Measurements from ENCODE around the gene TMEM242. TPM values are rescaled to one million over a fixed set of nuclear protein-coding genes. Genes with fewer than 3 reads are reported as not detected.

Gene TMEM242
- total RNA-seq, 1 experiment from 2014 or later, result 3.3 TPM

DNA sequence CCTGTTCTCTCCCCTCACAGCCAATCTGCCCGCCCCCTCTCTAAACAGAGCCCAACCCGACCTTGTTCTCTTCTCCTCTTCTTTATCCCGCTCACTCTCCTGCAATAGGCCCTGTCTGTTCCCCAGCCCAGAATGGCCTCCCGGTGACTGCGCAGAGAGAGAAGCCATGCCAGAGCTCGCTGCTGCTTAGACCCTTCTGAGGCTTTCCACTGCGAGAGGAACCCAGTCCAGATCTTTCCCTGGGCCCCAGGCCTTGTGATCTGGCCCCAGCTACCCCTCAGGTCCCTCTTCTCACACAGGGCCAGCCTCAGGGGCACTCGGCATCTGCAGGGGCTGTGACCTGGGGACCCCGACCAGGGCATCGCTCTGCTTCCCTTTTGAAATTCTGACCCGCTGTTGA is 58.1 kb downstream of the TMEM242 start:
- in situ Hi-C loops (cut with HindIII; ENCODE audit: low pct_unique_long_range_greater_than_20kb, low sequenced_read_pairs), result no loop called here

DNA sequence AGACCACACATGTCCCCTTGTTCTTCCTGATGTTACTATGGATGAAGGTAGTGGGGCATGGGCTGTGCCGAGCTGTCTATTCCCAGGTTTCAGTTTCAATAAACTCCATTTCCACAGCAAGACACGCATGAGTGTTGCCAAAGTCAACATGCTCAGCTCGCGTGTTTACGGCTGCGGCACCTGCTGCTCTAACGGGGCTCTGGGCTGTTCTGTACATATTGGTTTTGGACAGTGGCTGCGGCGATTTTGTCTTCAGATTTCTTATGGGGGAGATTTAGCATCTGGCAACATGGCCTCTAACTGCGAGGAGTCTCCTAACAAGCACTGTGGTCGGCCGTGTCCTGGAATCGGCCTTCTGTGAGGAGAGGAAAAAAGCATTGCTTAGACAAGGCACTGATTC is 58.6 kb downstream of the TMEM242 start:
- in situ Hi-C loops (cut with HindIII; ENCODE audit: low pct_unique_long_range_greater_than_20kb, low sequenced_read_pairs), result no loop called here
- DNase-seq (ENCODE audit: low read depth), result no peak

More for the DNA sequence above, 58.1 kb downstream of the TMEM242 start:
- no peak for DNase-seq (ENCODE audit: low read depth)

DNA sequence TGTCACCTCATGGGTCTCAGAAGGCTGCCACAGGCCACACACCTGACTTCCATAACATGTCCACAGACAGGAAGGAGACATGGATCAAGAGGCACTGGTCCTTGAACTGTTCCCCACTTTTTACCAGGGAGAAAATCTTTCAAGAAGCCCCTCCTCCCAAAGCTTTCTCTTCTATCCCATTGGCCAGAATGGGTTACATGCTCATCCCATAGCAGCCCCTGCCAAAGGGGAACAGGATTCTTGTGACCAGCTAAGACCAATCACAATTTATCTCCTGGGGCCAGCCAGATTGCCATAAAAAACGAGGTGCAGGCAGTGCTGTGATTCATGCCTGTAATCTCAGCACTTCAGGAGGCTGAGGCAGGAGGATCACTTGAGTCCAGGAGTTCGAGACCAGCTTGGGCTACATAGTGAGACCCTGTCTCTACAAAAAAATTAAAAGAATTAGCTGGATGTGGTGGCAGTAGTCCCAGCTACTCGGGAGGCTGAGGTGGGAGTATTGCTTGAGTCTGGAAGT is 59.4 kb downstream of the TMEM242 start:
- DNase-seq (ENCODE audit: low read depth), result no peak
- in situ Hi-C loops (cut with HindIII; ENCODE audit: low pct_unique_long_range_greater_than_20kb, low sequenced_read_pairs), result no loop called here

DNA sequence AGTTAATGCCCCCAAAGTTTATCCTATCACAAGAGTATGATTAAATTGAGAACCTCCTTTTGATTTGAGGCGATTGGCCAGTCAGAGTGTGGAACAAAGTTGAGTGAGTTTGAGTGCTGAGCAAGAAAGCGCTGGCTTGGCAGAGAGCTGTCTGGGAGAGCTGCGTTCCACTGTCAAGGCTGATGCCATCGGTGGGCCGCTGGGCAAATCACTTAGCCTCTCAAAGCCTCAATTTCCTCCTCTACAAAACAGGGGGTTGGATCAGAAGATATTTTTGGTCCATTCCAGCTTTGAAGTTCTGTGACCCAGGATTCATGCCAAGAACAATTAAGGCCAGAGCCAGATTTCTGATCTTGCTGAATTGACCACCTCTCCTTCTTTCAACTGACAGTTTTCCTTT is 60.2 kb downstream of the TMEM242 start:
- in situ Hi-C loops (cut with HindIII; ENCODE audit: low pct_unique_long_range_greater_than_20kb, low sequenced_read_pairs), result no loop called here
- DNase-seq (ENCODE audit: low read depth), result no peak

DNA sequence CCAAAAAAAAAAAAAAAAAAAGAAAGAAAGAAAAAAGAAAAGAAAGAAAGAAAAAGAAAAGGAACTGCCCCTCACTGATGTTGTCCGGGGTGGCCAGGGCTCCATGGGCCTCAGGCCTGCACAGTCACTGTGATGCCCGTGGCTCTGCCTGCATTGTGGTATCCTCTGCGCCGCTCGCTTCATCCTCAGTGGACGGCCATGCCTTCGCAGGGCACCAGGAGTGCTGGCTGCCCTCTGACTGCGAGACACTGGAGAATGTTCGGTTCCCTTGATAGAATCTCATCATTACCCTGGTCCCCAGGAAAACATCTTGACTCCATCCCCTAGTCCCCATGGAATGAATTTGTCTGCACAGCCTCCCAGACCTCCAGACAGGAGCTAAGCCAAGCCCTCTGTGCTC is 61.7 kb downstream of the TMEM242 start:
- in situ Hi-C loops (cut with HindIII; ENCODE audit: low pct_unique_long_range_greater_than_20kb, low sequenced_read_pairs), result no loop called here
- DNase-seq (ENCODE audit: low read depth), result no peak

DNA sequence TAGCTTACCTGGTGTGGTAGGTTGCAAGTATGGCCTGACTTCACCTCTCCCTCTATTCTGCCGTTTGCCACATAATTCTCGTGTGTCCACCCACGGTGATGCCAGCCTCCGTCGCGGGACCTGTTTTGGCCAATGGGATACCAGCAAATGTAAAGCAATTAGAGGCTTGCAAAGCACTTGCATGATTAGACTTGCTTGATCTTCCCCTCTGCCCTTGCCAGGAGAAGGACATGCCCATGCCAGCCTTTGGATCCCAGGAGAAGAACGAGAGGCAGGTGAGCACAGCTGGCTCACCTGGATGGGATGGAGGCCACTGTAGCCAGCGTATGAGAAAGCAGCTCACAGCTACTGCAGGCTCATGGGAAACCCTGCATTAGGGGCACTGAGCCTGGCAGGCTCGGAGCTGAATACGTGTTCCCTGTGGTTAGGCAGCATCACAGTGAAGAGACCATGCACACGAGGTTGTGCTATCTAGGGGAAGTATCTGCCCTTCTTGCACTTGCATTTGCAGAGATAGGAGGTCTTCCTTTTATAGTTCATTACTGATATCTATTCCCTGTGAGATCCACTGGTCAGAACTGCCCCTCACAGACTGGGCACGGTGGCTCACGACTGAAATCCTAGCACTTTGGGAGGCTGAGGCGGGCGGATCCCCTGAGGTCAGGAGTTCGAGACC is 62.4 kb downstream of the TMEM242 start:
- in situ Hi-C loops (cut with HindIII; ENCODE audit: low pct_unique_long_range_greater_than_20kb, low sequenced_read_pairs), result no loop called here
- DNase-seq (ENCODE audit: low read depth), result no peak

DNA sequence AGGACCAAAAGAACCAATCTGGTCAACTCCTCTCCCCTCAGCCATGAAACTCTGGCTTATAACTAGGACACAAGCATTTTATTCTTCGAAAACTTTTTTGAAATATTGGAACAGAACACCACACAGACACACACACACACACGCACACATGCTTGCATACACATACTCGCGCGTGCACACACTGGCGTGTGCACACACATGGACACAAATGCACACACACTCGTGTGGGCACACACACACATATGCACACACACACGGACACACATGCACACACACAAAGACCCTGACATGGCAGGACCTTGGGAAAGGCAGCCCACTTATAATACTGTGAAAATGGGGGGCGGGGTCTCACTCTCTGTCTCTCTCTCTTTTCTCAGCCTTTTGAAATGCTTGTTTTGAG is 63.9 kb downstream of the TMEM242 start:
- DNase-seq (ENCODE audit: low read depth), result no peak
- in situ Hi-C loops (cut with HindIII; ENCODE audit: low pct_unique_long_range_greater_than_20kb, low sequenced_read_pairs), result no loop called here

DNA sequence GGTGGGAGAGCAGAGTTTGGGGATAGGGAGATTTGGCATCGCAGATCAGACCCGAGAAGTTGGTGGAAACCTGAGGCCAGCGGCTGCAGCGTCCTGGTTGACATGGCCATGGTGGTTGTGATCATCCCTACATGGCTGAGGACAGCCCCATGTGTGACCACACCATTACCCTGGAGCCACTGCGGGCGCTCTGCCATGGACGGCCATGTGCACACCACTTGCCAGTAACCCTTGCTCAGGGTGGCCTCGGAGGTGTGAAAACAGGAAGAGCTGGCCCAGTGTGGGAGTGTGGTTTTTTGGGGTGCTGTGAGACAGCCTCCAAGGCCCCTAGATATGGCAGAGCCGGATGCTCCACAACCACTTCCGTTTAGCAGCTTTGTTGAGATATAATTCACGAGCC is 64.4 kb downstream of the TMEM242 start:
- in situ Hi-C loops (cut with HindIII; ENCODE audit: low pct_unique_long_range_greater_than_20kb, low sequenced_read_pairs), result no loop called here
- no peak for DNase-seq (ENCODE audit: low read depth)

DNA sequence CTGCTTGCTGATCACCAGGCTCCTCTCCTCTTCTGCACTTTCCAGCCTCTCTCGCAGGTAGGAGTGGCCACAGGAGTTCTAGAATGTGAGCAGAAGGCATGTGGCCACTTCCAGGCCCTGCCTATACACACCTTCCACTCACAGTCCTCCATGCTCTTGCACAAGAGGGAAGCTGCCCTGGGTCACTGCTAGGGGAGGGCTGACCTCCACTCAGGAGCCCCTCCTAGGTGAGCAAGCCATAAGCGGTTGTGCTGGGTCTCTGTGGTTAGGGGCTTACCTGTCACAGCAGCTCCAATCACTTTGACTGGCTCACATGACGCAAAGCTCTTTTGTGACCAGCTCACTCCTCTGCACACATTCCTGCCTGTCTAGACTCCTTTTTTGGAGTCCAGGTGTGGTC is 68.2 kb downstream of the TMEM242 start:
- in situ Hi-C loops (cut with HindIII; ENCODE audit: low pct_unique_long_range_greater_than_20kb, low sequenced_read_pairs), result no loop called here

DNA sequence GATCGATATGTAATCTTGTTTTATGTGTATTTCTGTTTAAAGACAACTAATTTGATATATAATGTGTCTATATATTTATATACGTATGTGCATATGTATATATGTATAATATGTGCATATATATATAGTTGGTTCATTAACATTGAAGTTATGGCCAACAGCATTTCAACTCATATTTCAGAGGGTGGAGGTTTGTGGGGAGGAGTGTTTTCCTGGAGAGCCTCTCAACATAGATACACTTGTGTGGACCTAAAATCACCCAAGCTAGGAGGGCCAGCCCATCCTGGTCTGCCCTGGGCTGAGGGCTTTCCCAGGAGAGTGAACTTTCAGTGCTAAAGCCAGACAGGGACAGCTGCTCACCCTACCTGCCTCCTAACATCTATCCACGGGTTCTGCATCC is 68.8 kb downstream of the TMEM242 start:
- in situ Hi-C loops (cut with HindIII; ENCODE audit: low pct_unique_long_range_greater_than_20kb, low sequenced_read_pairs), result no loop called here

More for the DNA sequence above, 68.2 kb downstream of the TMEM242 start:
- DNase-seq (ENCODE audit: low read depth), result no peak

DNA sequence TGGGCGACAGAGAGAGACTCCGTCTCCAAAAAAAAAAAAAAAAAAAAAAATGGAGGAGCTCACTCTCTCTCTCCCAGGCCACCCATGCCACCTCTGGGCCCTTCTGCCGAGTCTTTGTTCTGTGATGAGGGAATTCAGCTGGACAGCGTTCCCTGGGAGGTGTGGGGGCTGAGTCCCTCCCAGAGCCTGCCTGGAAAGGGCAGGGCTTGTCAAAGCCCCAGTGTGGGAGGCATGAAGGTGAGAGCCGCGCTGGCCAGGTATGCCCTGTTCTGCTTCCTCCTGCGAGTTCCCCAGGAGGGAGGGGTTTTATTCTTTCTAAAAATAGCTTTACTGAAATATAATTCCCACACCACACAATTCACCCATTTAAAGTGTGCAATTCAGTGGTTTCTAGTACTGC is 69.6 kb downstream of the TMEM242 start:
- in situ Hi-C loops (cut with HindIII; ENCODE audit: low pct_unique_long_range_greater_than_20kb, low sequenced_read_pairs), result no loop called here
- no peak for DNase-seq (ENCODE audit: low read depth)

More for the DNA sequence above, 68.8 kb downstream of the TMEM242 start:
- DNase-seq (ENCODE audit: low read depth), result no peak

DNA sequence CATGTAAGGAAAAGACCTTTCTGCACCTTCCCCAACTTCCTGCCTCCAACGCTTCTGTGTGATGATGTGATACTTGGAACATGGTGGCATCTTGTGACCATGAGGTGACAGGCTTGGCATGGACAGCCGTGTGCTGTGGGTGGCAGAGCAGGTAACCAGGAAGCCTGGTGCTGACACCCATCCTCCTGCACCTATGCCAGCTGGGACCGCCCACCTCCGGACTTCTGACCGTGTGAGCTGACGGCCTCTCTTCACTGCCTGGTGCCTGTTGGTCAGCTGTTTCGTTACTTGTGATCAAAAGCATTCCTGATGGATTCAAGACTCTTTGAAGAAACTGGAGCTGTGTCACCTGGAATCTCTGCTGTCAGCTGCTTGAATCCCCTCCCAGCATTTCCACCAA is 70.3 kb downstream of the TMEM242 start:
- DNase-seq (ENCODE audit: low read depth), result no peak
- in situ Hi-C loops (cut with HindIII; ENCODE audit: low pct_unique_long_range_greater_than_20kb, low sequenced_read_pairs), result no loop called here

DNA sequence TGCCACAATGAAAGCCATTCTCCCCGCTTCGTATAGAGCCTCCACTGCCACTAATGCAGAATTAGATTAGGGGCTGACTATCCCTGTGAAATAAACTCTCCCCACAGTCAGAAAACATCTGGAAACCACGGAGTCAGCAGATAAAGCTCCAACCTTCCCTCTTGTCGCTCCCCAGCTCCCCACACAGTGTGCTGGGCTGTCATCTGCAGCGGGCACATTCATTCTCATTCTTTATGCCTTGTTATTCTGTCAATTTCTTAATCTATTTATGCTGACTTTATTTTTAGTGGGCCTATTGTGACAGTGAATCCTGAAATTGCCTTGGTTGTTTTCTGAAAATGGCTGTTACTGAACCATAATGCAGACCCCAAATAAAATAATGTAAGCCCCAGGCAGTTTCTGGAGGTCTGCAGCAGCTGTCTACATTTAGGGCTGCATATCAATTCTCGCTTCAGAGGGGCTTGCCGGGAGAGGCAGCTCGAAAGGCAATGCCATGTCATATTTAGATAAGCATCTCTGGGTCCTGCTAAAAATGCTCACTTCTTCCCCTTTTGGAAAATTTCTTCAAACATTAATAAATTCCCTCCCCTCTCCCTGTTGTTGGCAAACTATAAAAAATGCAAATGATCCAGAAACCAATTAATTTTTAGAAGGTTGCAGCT is 71.6 kb downstream of the TMEM242 start:
- no peak for DNase-seq (ENCODE audit: low read depth)

DNA sequence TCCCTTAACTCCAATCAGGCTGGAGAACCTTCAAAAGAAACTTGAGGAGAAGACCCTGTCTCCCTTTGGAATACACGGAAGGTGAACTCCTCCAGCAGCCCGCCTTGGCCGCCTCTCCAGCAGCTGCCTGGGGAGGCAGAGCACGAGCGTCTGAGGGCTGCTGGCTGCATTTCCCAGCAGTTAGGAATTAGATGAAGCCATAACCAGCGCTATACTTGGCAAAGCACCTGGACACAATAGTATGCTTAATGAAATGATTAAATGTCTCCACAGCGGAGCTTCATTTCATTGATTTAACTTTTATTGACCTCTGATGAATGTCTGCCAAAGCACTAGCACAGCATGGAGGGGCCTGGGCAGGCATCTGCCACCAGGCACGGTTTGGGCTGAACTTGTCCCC is 73.5 kb downstream of the TMEM242 start:
- in situ Hi-C loops (cut with HindIII; ENCODE audit: low pct_unique_long_range_greater_than_20kb, low sequenced_read_pairs), result no loop called here
- DNase-seq (ENCODE audit: low read depth), result no peak

More for the DNA sequence above, 71.6 kb downstream of the TMEM242 start:
- in situ Hi-C loops (cut with HindIII; ENCODE audit: low pct_unique_long_range_greater_than_20kb, low sequenced_read_pairs), result no loop called here

DNA sequence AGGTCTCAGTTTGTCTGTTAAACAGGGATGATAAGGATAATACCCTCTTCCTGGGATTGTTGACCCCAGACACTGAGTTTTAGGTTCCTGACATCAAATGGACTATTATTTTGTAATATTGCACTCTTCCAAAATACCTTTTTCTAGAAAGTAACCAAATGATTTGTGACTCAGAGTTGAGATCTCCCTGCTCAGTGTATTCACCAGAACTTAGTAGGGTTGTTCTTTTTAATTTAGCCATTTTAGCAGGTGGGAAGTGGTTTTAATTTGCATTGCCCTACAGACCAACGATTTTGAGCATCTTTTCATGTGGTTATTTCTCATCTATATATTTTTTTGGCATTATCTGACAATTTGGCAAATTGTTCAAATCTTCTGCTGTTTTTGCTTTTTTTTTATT is 75.1 kb downstream of the TMEM242 start:
- DNase-seq (ENCODE audit: low read depth), result no peak
- in situ Hi-C loops (cut with HindIII; ENCODE audit: low pct_unique_long_range_greater_than_20kb, low sequenced_read_pairs), result no loop called here

DNA sequence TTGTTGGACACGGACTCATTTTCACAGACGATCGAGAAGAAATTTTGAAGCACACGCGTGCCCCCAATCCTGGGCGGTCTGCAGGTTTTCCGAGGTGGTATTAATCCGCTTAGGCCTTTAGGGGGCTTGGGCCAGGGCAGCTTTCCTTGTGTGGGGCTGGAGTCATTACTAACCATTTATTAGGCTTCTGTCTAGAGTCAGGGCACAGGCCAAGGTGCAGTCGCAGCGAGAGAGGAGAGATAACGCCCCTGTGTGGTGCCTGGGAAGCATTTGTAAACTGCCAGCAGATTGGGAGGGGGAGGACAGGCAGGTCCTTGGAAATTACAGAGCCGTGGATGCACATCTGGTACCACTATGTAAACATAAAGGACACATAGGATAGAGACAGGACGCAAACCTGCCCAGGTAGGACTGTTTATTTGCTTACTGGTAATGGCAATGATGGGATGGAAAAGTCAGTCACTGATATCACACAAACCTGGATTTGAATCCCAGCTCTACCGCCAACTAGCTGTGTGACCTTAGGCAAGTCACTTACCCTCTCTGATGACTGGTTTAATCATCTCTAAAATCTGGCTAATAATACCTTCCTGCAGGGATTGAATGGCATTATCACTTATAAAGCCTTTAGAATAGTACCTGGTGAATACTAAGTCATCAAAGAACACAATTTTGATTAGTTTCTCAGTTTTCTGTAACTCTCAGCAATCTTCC is 76.4 kb downstream of the TMEM242 start:
- in situ Hi-C loops (cut with HindIII; ENCODE audit: low pct_unique_long_range_greater_than_20kb, low sequenced_read_pairs), result no loop called here
- DNase-seq (ENCODE audit: low read depth), result no peak

DNA sequence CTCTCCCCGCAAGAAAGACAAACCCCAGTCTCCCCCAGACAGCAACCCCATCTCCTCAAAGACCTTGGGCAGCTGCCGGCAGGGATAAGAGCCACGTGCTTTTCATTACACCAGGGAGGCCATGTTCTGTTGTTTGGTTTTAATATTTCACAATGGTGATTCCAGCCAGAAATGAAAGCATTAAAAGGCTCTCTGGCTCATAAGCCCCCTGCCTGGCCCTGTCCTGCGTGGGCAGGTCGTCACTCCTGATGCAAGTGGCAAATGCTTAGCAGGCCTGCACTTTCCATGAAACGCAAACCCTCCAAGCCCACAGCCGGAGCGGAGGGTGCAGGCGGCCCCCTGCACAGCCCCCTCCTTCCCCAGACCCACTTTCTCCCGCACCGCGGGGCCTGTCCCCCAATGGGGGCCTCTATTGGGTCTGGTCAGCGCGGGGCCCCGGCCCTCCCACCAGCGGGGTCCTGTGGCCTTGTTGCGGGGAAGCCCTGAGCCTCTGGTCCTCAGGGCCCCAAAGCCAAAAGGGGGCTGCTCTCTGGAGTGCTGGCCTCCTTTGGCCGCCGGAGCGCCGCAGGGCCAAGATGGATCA is 77.2 kb downstream of the TMEM242 start:
- in situ Hi-C loops (cut with HindIII; ENCODE audit: low pct_unique_long_range_greater_than_20kb, low sequenced_read_pairs), result no loop called here
- DNase-seq (ENCODE audit: low read depth), result no peak

DNA sequence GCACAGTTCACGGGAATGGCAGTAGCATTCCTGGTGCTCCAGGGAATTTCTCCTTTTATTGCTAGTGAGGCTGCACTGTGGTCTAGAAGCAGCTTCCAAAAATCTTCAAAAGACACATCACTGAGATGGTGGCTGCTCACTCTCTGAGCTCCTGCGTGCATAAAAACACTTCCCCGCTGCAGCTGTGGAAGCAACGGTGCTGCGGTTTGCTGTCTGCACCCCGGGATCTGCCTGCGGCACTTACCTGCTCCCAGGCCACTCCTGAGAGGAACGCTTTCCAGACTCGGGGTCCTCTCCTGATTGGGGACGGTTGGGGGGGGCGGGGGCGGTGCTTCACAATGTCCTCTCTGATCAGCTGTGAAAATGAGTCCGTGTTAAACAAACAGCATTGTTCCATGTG is 77.9 kb downstream of the TMEM242 start:
- in situ Hi-C loops (cut with HindIII; ENCODE audit: low pct_unique_long_range_greater_than_20kb, low sequenced_read_pairs), result no loop called here
- DNase-seq (ENCODE audit: low read depth), result no peak

DNA sequence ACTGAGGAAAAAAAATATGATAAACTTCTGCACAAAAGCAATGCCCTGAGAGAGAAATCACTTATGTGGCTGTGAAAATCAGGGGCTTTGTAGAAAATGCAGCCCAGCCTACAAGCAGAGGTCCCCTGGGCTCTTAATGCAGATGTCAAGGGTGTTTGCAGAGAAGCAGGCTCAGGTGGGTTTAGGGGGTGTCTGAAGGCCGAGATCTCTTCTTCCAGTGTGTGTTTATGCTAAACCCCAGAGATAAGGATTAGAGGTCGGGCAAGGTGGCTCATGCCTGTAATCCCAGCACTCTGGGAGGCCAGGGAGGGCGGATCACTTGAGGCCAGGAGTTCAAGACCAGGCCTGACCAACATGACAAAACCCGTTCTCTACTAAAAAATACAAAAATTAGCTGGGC is 78.5 kb downstream of the TMEM242 start:
- in situ Hi-C loops (cut with HindIII; ENCODE audit: low pct_unique_long_range_greater_than_20kb, low sequenced_read_pairs), result no loop called here
- DNase-seq (ENCODE audit: low read depth), result no peak

All from Caki2 (cell line).